Muscle of back (tissue), 11 donors: ENCODE data around the gene CEP72. TPM values are rescaled to one million over a fixed set of nuclear protein-coding genes. Genes with fewer than 3 reads are reported as not detected.
"Not testable (repeated sequence)": the region's sequence is repeated elsewhere in the genome, so short reads cannot be mapped to it uniquely, and the experiment has no call there.

Experiments
- DNase-seq, 3 donors: peaks; one replicate each; pipeline versions ENCODE4 v3.0.0 to v3.0.0-alpha.2; 2013
- polyA plus RNA-seq, 10 donors: library from polyadenylated mRNA; unstranded; fragments of 120-200 nt; gene quantifications; one replicate each; pipeline ENCODE4 v1.2.1, GENCODE V29; 2013; ENCODE audit not compliant: insufficient read length in 10 of 10

The CEP72 gene
- polyA plus RNA-seq, 10 donors, result 3.0 to 6.5 (median 3.9) TPM

- no peak for DNase-seq
Observed at GRCh38 chr5:580436-580835, 31.7 kb upstream of the CEP72 start.

DNA sequence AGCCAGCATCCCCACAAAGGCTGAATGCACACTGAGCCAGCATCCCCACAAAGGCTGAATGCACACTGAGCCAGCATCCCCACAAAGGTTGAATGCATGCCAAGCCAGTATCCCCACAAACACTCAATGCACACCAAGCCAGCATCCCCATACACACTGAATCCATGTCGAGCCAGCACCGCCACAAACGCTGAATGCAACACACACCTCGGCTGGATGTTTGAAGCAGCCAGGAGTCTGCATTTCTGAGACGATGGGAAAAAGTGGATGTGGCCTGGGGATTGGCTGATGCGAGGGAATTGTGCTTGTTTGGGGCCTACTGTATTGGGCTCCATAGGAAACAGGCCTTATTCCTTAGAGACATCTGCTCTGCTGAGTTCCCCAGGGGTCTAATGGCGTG is 30.9 kb upstream of the CEP72 start:
- DNase-seq, result no peak

- no peak for DNase-seq
Observed at GRCh38 chr5:581941-582340, 30.2 kb upstream of the CEP72 start.

- not testable (repeated sequence) for DNase-seq
Observed at GRCh38 chr5:582445-582844, 29.7 kb upstream of the CEP72 start.

GRCh38 chr5:582936-583635 is 29.1 kb upstream of the CEP72 start:
- DNase-seq, result no peak

GRCh38 chr5:583645-584044 is 28.5 kb upstream of the CEP72 start:
- DNase-seq, result no peak

DNA sequence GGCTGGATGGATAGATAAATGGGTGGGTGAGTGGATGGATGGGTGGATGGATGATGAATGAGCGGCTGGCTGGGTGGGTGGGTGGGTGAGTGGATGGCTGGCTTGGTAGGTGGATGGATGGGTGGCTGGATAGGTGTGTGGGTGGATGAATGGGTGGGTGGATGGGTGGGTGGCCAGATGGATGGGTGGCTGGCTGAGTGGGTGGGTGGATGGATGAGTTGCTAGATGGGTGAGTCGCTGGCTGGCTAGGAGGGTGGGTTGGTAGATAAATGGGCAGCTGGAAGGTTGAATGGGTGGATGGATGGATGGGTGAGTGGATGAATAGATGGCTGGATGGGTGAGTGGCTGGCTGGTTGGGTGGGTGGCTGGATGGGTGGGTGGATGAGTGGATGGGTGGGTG is 27.9 kb upstream of the CEP72 start:
- DNase-seq, result no peak

GRCh38 chr5:584846-585245 is 27.3 kb upstream of the CEP72 start:
- no peak for DNase-seq

DNA sequence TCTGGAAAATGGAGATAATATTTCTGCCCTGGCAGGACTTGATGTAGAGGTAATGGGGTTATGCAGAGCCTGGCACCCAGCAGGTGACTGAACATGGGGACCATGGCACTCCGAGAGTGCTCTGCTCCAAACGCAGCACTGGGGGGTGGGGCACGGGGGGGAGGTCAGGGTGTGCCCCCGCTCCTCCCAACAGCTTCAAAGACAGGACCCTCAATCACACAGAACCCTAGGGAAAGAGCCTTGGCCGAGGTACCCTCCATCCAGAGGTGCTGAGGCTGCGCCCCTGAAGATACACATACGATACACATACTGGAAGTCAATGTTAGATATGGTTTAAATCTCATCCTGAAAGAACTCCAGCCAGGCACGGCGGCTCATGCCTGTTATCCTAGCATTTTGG is 26.6 kb upstream of the CEP72 start:
- no peak for DNase-seq

DNA sequence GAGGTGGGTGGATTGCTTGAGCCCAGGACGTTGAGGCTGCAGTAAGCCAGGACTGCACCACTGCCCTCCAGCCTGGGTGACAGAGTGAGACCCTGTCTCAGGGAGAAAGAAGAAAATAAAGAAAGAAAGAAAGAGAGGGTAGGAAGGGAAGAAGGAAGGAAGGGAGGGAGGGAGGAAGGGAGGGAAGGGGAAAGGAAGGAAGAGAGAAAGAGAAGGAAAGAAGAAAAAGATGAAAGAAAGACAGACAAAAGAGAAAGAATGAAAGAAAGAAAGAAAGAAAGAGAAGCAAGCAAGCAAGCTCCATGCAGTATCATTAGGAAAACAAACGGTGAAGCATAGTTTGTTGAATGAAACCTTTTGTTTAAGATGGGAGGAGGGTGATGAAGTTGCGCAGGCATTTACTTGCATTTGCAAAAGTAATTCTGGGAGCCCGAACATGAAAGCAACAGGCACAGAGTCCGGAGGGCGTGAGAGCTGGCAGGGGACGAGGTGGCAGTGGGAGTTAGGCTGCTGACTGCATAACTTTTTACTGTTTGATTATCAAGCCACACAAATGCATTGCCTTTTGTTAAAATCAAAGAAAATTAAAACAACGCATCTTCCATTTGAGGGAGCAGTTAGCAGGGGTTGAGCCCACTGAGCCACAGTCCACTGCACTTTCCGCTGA is 26.0 kb upstream of the CEP72 start:
- no peak for DNase-seq

DNA sequence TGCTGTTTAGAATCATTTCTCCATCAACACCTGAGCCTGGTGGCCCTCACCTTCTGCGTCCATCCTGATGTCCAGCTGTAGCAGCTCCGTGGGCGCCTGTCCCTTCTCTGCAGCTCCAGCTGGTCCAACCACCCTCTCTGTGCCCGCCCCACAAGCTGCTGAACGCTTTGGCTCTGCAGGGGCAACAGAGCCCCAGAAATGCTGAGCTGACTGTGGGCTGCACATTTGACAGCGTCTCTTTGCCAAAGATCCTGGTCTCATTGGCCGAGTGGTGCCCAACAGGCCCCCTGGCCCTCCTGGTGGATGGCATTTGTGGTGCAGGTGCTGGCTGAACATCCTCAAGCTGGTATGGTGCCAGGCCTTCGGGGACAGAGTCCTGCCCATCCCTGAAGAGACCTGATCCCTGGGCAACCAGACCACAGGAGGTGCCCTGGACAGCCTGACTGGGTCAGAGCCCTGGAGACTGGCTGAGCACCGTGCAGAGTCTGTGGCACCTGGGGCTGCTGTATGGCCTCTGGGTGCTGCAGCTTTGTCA is 25.3 kb upstream of the CEP72 start:
- DNase-seq, result no peak

- DNase-seq, result no peak
Observed at GRCh38 chr5:587403-587802, 24.7 kb upstream of the CEP72 start.

DNA sequence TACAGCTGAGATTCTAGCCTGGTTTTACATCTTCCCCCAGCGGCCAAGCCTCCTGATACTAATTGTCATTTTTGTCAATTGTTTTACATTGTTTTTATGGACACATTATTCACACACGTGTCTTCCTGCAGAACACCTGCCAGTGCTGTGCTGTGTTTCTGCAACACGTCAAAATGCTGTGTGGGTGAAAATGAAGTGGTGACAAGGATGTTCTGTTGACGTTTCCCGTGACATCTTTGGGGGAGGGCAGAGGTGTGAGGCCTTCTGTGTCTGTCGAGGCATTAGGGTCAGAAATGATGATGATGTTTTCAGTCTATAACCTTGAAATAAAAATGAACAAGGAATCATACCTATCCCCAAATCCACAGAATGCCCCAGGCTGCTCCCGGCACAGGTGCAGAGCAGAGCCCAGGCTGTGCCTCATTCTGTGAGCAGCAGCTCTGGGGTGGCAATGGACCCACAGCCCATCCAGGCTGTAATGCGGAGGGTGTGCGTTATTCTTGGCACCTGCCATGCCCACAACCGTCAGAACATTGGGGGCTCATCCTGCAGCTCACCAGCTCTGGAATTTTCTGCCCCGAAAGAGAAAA is 23.6 kb upstream of the CEP72 start:
- no peak for DNase-seq

DNA sequence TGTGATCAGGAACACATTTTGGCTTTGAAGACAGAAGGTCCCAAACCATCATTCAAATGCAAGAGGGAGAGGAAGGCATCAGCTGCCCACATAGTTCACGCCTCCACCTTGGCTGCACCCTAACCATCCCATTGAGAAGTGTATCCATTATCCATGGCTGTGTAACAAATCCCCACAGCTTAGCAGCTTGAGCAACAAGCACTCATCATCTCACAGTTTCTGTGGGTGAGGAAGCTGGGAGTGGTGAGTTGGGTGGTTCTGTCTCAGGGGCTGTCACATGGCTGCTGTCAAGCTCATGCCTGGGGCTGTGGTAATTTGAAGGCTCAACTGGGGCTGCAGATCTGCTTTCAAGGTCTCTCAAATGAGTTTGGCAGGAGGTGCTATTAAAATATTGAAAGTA is 23.0 kb upstream of the CEP72 start:
- no peak for DNase-seq

DNA sequence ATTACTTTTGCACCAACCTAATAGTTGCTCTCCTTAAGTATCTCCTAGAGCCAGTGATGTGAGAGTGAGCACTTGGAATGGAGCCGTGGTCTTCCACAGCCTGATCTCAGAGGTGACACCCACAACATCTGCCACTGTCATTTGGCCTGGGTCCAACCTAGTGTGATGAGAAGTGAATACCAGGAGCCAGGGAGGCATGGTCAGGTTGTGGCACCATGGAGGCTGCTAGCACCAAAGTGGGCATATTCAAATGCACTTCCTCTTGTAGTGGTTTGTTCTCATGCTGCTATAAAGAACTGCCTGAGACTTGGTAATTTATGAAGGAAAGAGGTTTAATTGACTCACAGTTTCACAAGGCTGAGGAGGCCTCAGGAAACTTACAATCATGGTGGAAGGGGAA is 22.6 kb upstream of the CEP72 start:
- no peak for DNase-seq

DNA sequence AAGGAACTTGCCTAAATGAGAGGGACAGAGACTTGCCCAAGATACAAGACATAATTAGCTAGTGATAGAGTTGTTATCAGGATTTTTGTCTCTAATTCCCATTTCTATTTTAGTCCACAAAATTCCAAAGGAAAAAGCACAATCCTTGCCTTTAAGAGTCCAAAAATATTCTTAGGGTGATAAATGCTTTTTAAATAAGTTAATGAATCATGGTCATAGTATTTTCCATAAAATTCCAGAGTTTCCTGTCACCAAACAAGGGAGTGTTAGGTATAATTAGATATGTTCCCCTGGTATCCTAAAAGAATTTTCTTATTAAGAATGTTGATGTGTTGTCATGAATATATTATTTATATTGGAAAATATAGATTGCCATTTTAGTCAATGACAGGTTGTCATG is 21.8 kb upstream of the CEP72 start:
- DNase-seq, result no peak

DNA sequence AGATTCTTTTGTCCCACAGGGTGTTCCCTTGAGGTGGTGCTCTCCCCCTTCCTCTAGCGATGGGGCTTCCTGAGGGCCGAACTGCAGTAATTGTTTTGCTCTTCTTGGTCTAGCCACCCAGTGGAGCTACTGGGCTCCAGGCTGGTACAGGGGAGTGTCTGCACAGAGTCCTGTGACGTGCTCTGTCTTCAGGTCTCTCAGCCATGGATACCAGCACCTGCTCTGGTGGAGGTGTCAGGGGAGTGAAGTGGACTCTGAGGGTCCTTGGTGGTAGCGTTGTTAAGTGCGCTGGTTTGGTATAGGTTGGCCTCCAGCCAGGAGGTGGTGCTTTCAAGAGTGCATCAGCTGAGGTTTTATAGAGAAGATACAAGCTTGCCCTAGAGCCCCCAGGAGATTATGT is 20.4 kb upstream of the CEP72 start:
- no peak for DNase-seq

DNA sequence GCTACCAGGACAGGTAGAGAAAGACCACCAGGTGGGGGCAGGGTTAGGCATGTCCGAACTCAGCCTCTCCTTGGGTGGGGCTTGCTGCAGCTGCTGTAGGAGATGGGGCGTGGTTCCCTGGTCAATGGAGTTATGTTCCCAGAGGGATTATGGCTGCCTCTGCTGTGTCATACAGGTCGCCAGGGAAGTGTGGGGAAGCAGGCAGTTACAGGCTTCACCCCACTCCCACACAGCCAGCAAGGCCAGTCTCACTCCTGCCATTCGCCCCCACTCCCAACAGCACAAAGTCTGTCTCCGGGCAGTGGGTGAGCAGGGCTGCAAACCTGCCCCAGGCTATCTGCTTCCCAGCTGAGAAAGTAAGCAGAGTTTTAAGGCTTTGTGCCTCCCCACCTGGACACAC is 20.0 kb upstream of the CEP72 start:
- DNase-seq, result no peak

DNA sequence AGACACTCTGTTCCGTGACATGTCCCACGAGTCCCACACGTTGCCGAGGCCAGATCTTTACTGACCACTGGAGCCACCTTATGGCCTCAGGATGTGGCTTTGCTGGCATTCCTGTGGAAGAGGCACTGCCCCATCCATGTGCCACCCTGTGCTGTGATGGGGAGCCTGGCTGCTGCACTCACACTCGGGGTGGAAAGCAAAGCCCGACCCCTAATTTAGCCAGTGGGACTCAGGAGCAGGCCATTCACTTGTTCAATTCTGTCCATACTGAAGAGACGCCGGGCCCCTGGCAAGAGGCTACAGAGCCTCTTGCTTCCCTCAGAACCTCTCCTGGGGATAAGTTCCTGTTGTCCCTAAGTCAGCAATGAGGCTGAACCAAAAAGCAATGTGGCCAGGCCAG is 18.6 kb upstream of the CEP72 start:
- DNase-seq, result no peak

GRCh38 chr5:594226-594860 is 17.8 kb upstream of the CEP72 start:
- DNase-seq, result no peak

DNA sequence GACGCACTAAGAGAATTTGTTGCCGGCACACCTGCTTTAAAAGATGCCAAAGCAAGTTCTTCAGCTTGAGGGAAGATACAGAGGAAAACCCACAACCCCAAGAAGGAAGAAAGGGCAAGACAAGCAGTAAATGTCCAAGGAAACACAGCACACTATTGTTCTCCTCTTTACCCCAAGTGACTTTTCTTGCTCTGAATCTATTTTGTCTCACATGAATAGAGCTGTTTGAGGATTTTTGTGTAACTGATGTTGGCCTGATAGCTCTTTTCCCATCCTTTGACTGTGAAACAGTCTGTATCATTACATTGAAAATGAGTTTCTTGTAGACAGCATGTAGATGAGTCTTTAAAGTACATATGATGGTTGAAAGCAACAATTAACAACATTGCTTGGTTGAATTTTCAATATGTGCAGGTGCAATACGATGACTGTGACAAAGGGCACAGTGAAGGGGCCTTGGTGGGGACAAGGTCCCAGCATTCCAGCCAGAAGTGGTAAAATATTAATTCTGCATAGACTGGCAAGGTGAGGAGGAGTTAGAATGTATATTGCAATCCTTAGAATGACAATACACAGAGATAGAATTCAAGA is 16.8 kb upstream of the CEP72 start:
- DNase-seq, result no peak

- no peak for DNase-seq
Observed at GRCh38 chr5:597871-598563, 14.1 kb upstream of the CEP72 start.
